ENCODE measurements around the gene TANGO2. TPM values are rescaled to one million over a fixed set of nuclear protein-coding genes. Genes with fewer than 3 reads are reported as not detected.

TANGO2 gene
- polyA plus RNA-seq, 1 donor from 2014 or later, result 12.7 TPM

DNA sequence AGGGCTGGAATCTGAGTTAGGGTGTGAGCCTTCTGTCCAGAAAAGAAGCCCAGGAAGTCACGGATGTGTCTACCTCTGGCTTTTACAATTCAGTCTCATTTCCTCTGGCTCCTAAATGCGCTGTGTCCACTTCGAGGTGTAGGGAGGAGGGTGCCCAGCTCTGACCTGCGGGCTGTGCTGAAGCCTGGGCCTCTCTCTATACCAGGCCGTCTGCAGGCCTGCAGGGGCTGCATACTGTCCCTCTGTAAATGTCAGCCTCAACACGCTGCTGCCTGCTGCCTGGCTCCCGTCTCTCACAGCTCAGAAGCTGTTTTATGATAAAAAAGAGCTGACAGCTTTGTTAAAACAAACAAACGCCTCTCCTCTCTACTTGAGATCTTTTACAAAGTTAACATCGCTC, 18.8 kb upstream of the TANGO2 start:
- H3F3A ChIP-seq (ENCODE audit: insufficient read depth, low read length, poor library complexity, severe bottlenecking), result no peaks in the 10 kb centered on the region
- no peak overlapping the region for H3K9ac ChIP-seq (ENCODE audit: low read length)
- no peaks in the 10 kb centered on the region for H3K9me2 ChIP-seq (ENCODE audit: insufficient read depth, low read length)
- H3K27me3 ChIP-seq (ENCODE audit: insufficient read depth, low read depth, low read length), result no peaks in the 10 kb centered on the region
- H3K36me3 ChIP-seq (ENCODE audit: insufficient read depth, low read length), result no peaks in the 10 kb centered on the region
- no peak overlapping the region for H3K4me3 ChIP-seq (ENCODE audit: low read length)
- TF ChIP-seq POLR2AphosphoS5 (IDR thresholded peaks at IDR 0.05) (no peak), MXI1 (conservative IDR thresholded peaks at IDR 0.05; ENCODE audit: poor library complexity, severe bottlenecking) (no peak), TAF1 (IDR thresholded peaks at IDR 0.05; ENCODE audit: low read depth) (no peak), EZH2 (IDR thresholded peaks at IDR 0.05; ENCODE audit: borderline replicate concordance, insufficient read depth, low read length, poor library complexity, severe bottlenecking) (no peak), SMC3 (conservative IDR thresholded peaks at IDR 0.05; ENCODE audit: poor library complexity) (no peak), EP300 (conservative IDR thresholded peaks at IDR 0.05; ENCODE audit: poor library complexity, severe bottlenecking) (no peak), RAD21 (conservative IDR thresholded peaks at IDR 0.05) (no peak)
- TF ChIP-seq, protein P1, sequence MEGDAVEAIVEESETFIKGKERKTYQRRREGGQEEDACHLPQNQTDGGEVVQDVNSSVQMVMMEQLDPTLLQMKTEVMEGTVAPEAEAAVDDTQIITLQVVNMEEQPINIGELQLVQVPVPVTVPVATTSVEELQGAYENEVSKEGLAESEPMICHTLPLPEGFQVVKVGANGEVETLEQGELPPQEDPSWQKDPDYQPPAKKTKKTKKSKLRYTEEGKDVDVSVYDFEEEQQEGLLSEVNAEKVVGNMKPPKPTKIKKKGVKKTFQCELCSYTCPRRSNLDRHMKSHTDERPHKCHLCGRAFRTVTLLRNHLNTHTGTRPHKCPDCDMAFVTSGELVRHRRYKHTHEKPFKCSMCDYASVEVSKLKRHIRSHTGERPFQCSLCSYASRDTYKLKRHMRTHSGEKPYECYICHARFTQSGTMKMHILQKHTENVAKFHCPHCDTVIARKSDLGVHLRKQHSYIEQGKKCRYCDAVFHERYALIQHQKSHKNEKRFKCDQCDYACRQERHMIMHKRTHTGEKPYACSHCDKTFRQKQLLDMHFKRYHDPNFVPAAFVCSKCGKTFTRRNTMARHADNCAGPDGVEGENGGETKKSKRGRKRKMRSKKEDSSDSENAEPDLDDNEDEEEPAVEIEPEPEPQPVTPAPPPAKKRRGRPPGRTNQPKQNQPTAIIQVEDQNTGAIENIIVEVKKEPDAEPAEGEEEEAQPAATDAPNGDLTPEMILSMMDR (IDR thresholded peaks at IDR 0.05; ENCODE audit: poor library complexity, severe bottlenecking), result no peak
- TF ChIP-seq, protein P2, sequence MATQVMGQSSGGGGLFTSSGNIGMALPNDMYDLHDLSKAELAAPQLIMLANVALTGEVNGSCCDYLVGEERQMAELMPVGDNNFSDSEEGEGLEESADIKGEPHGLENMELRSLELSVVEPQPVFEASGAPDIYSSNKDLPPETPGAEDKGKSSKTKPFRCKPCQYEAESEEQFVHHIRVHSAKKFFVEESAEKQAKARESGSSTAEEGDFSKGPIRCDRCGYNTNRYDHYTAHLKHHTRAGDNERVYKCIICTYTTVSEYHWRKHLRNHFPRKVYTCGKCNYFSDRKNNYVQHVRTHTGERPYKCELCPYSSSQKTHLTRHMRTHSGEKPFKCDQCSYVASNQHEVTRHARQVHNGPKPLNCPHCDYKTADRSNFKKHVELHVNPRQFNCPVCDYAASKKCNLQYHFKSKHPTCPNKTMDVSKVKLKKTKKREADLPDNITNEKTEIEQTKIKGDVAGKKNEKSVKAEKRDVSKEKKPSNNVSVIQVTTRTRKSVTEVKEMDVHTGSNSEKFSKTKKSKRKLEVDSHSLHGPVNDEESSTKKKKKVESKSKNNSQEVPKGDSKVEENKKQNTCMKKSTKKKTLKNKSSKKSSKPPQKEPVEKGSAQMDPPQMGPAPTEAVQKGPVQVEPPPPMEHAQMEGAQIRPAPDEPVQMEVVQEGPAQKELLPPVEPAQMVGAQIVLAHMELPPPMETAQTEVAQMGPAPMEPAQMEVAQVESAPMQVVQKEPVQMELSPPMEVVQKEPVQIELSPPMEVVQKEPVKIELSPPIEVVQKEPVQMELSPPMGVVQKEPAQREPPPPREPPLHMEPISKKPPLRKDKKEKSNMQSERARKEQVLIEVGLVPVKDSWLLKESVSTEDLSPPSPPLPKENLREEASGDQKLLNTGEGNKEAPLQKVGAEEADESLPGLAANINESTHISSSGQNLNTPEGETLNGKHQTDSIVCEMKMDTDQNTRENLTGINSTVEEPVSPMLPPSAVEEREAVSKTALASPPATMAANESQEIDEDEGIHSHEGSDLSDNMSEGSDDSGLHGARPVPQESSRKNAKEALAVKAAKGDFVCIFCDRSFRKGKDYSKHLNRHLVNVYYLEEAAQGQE (IDR thresholded peaks at IDR 0.05; ENCODE audit: borderline replicate concordance), result no peak
- peaks cover 9% of the 10 kb centered on the region for H3K9me3 ChIP-seq (ENCODE audit: low read length)
- H3K27ac ChIP-seq (ENCODE audit: low read length), result no peak overlapping the region
- no peak overlapping the region for H2AFZ ChIP-seq (ENCODE audit: low read depth, low read length)
- H3K4me2 ChIP-seq (ENCODE audit: low read length), result no peak overlapping the region
- H3K79me2 ChIP-seq (replicated peaks; ENCODE audit: insufficient read depth, low read length), result no peaks in the 10 kb centered on the region
- no peaks in the 10 kb centered on the region for H4K20me1 ChIP-seq (ENCODE audit: insufficient read depth)

DNA sequence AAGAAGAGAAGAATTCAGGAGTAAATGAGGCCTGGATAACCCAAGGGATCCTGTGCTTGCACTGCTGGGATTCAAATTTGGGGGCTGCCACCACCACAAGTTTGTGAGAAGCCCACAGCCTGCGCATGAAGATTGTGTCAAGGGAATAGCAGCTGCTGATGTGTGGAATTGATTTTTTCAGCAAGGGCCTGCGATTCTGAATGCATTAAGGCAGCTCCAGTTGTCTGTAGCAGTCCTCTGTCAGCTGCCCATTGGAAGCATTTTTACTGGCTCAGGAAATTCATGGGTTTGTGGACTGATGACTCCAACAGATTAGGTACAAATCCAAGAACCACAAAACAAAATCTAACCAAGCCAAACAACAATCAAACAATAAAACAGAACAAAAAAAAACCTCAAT, 18.3 kb upstream of the TANGO2 start:
- Histone ChIP-seq H3K27ac (ENCODE audit: low read length) (no peak overlapping the region), H3K4me3 (ENCODE audit: low read length) (no peak overlapping the region), H3K4me2 (ENCODE audit: low read length) (no peak overlapping the region), H4K20me1 (ENCODE audit: insufficient read depth) (no peaks in the 10 kb centered on the region), H3K27me3 (ENCODE audit: insufficient read depth, low read depth, low read length) (no peaks in the 10 kb centered on the region), H3K9me2 (ENCODE audit: insufficient read depth, low read length) (no peaks in the 10 kb centered on the region), H3K9me3 (ENCODE audit: low read length) (peaks cover 9% of the 10 kb centered on the region), H2AFZ (ENCODE audit: low read depth, low read length) (no peak overlapping the region), H3F3A (ENCODE audit: insufficient read depth, low read length, poor library complexity, severe bottlenecking) (no peaks in the 10 kb centered on the region), H3K36me3 (ENCODE audit: insufficient read depth, low read length) (no peaks in the 10 kb centered on the region), H3K79me2 (replicated peaks; ENCODE audit: insufficient read depth, low read length) (no peaks in the 10 kb centered on the region), H3K9ac (ENCODE audit: low read length) (no peak overlapping the region)
- TF ChIP-seq, protein P1 (IDR thresholded peaks at IDR 0.05; ENCODE audit: poor library complexity, severe bottlenecking), result no peak
- no peak for TF ChIP-seq TAF1 (IDR thresholded peaks at IDR 0.05; ENCODE audit: low read depth)
- no peak for TF ChIP-seq MXI1 (conservative IDR thresholded peaks at IDR 0.05; ENCODE audit: poor library complexity, severe bottlenecking)
- TF ChIP-seq, protein P2 (IDR thresholded peaks at IDR 0.05; ENCODE audit: borderline replicate concordance), result no peak
- TF ChIP-seq RAD21 (conservative IDR thresholded peaks at IDR 0.05), result no peak
- TF ChIP-seq POLR2AphosphoS5 (IDR thresholded peaks at IDR 0.05), result no peak
- no peak for TF ChIP-seq EZH2 (IDR thresholded peaks at IDR 0.05; ENCODE audit: borderline replicate concordance, insufficient read depth, low read length, poor library complexity, severe bottlenecking)
- no peak for TF ChIP-seq SMC3 (conservative IDR thresholded peaks at IDR 0.05; ENCODE audit: poor library complexity)
- TF ChIP-seq EP300 (conservative IDR thresholded peaks at IDR 0.05; ENCODE audit: poor library complexity, severe bottlenecking), result no peak

Data from neural cell (in vitro differentiated cells).